IMR-90 (cell line): ENCODE results near the gene CEP170. TPM values are rescaled to one million over a fixed set of nuclear protein-coding genes. Genes with fewer than 3 reads are reported as not detected.

Experiments used
- ATAC-seq: fragments of 200-7000 bp; cut with Tn5 transposase; 2 replicates; pipeline ENCODE4 v1.9.1; 2020; ENCODE audit warnings: low read depth, mild to moderate bottlenecking, moderate library complexity
- BruUV-seq: library from RNA; stranded (reverse); fragments of 400-500 nt; replicated peaks from 2 replicates; lab custom pipeline; 2021; lab: Mats Ljungman, UMichigan
- CTCF ChIA-PET: fragments of 300-600 bp; formaldehyde crosslinking; extraction: SDS; loops from one replicate; lab custom pipeline; 2021; ENCODE audit warnings: antibody characterized with exemption; lab: Yijun Ruan, JAX
- POLR2A ChIA-PET: fragments of 300-600 bp; sonication (Branson Sonifier 250); formaldehyde crosslinking; loops from one replicate; lab custom pipeline; 2022; ENCODE audit warnings: antibody characterized with exemption; ENCODE audit not compliant: unreplicated experiment; lab: Charles Lee
- DNase-seq: peaks from one replicate; pipeline ENCODE4 v3.0.0; 2013
- H2AFZ ChIP-seq: replicated peaks from 2 replicates; pipeline ENCODE3; 2013; ENCODE audit warnings: low read length, mild to moderate bottlenecking; ENCODE audit not compliant: poor library complexity
- H2AK5ac ChIP-seq: 2 replicates; pipeline ENCODE4 v1.6.1; 2013; ENCODE audit warnings: low read depth, low read length, inconsistent platforms
- H2AK9ac ChIP-seq: replicated peaks from 2 replicates; pipeline ENCODE3; 2013; ENCODE audit warnings: mild to moderate bottlenecking, low read depth, low read length, moderate library complexity; ENCODE audit not compliant: poor library complexity
- H2BK120ac ChIP-seq: 2 replicates; pipeline ENCODE4 v1.6.1; 2013; ENCODE audit warnings: low read depth, low read length, inconsistent platforms
- H2BK15ac ChIP-seq: 3 replicates; pipeline ENCODE4 v1.6.1; 2013; ENCODE audit warnings: low read depth, low read length, inconsistent platforms
- H2BK20ac ChIP-seq: 2 replicates; pipeline ENCODE4 v1.6.1; 2013; ENCODE audit warnings: low read depth, mild to moderate bottlenecking, inconsistent platforms, low read length, moderate library complexity
- H2BK5ac ChIP-seq: 2 replicates; pipeline ENCODE4 v1.6.1; 2013; ENCODE audit warnings: mild to moderate bottlenecking, low read depth, low read length, inconsistent platforms; ENCODE audit not compliant: poor library complexity, severe bottlenecking
- H3K14ac ChIP-seq: replicated peaks from 2 replicates; pipeline ENCODE4 v1.6.1; 2013; ENCODE audit warnings: low read depth, low read length, inconsistent platforms
- H3K18ac ChIP-seq: 2 replicates; pipeline ENCODE4 v1.6.1; 2013; ENCODE audit warnings: low read depth, low read length, control low read depth
- H3K23ac ChIP-seq: 2 replicates; pipeline ENCODE4 v1.6.1; 2013; ENCODE audit warnings: low read depth, low read length, inconsistent platforms
- H3K27ac ChIP-seq: 2 replicates; pipeline ENCODE4 v1.5.1; 2013; ENCODE audit warnings: mild to moderate bottlenecking, control low read depth, low read length; ENCODE audit not compliant: insufficient read depth
- H3K27me3 ChIP-seq: 2 replicates; pipeline ENCODE4 v1.6.1; 2013; ENCODE audit warnings: low read length; ENCODE audit not compliant: control insufficient read depth, insufficient read depth
- H3K36me3 ChIP-seq: 2 replicates; pipeline ENCODE4 v1.6.1; 2013; ENCODE audit warnings: low read length, mixed read lengths; ENCODE audit not compliant: control insufficient read depth, insufficient read depth
- H3K4ac ChIP-seq: 2 replicates; pipeline ENCODE4 v1.6.1; 2013; ENCODE audit warnings: low read depth, low read length, inconsistent platforms
- H3K4me1 ChIP-seq: 2 replicates; pipeline ENCODE4 v1.6.1; 2013; ENCODE audit warnings: low read length, mixed read lengths; ENCODE audit not compliant: control insufficient read depth, insufficient read depth
- H3K4me2 ChIP-seq: 2 replicates; pipeline ENCODE4 v1.6.1; 2013; ENCODE audit warnings: low read depth, mild to moderate bottlenecking, control low read depth, low read length, moderate library complexity
- H3K4me3 ChIP-seq: 2 replicates; pipeline ENCODE4 v1.5.1; 2013; ENCODE audit warnings: low read depth, mild to moderate bottlenecking, control low read depth, low read length, moderate library complexity; ENCODE audit not compliant: insufficient read depth
- H3K56ac ChIP-seq: 2 replicates; pipeline ENCODE4 v1.6.1; 2013; ENCODE audit warnings: low read length, inconsistent platforms; ENCODE audit not compliant: insufficient read depth; ENCODE audit errors: extremely low read depth
- H3K79me1 ChIP-seq, 2 experiments: 2 replicates each; pipeline ENCODE4 v1.6.1; 2013; ENCODE audit warnings: low read length in 2 of 2, inconsistent platforms in 1 of 2, low read depth in 1 of 2
- H3K9ac ChIP-seq: 2 replicates; pipeline ENCODE4 v1.6.1; 2013; ENCODE audit warnings: low read depth, low read length, control low read depth
- H3K9me1 ChIP-seq: 2 replicates; pipeline ENCODE4 v1.6.1; 2013; ENCODE audit warnings: low read length, inconsistent platforms; ENCODE audit not compliant: insufficient read depth
- H3K9me3 ChIP-seq: 2 replicates; pipeline ENCODE4 v1.6.1; 2013; ENCODE audit warnings: low read length; ENCODE audit not compliant: control insufficient read depth, insufficient read depth
- H4K20me1 ChIP-seq: 2 replicates; pipeline ENCODE4 v1.6.1; 2013; ENCODE audit warnings: low read length, inconsistent platforms; ENCODE audit not compliant: insufficient read depth
- H4K5ac ChIP-seq: 2 replicates; pipeline ENCODE4 v1.6.1; 2013; ENCODE audit warnings: mild to moderate bottlenecking, low read depth, low read length, control low read depth
- H4K8ac ChIP-seq, 2 experiments: 2 replicates each; pipeline ENCODE4 v1.6.1; 2013; ENCODE audit warnings: low read depth in 2 of 2, low read length in 2 of 2, control low read depth in 1 of 2, inconsistent platforms in 1 of 2
- H4K91ac ChIP-seq: 2 replicates; pipeline ENCODE4 v1.6.1; 2013; ENCODE audit warnings: low read depth, low read length, inconsistent platforms; ENCODE audit not compliant: insufficient read depth
- MAZ ChIP-seq: IDR thresholded peaks from 2 replicates; pipeline ENCODE4 v1.6.1; 2012; ENCODE audit warnings: low read depth, mild to moderate bottlenecking, low read length, improper control_type of control experiment, moderate library complexity, borderline replicate concordance
- RFX5 ChIP-seq: IDR thresholded peaks from 2 replicates; pipeline ENCODE4 v1.8.0; 2012; ENCODE audit warnings: low read depth, mild to moderate bottlenecking, low read length, moderate library complexity
- WGBS, 2 experiments: methylation state at CpG; one replicate each; pipeline versions ENCODE4 v1.1.5 to v1.1.7; 2013; ENCODE audit warnings: missing lambda C conversion rate in 2 of 2; ENCODE audit not compliant: insufficient read length in 1 of 2; ENCODE audit errors: extremely low coverage in 2 of 2; 5-methylcytosine and 5-hydroxymethylcytosine counted together
- dilution Hi-C: fragments of 300-500 bp; cut with HindIII; formaldehyde crosslinking; loops from one replicate; pipeline ENCODE4 v1.14.3; 2018; ENCODE audit warnings: low sequenced_read_pairs; ENCODE audit not compliant: unreplicated experiment
- in situ Hi-C: fragments of 300-500 bp; cut with MboI; formaldehyde crosslinking; loops from 3 replicates; pipeline ENCODE4 v1.14.3; 2019; ENCODE audit warnings: low sequenced_read_pairs, inconsistent platforms, mixed read lengths
- intact Hi-C: fragments of 100-400 bp; cut with micrococcal nuclease; formaldehyde crosslinking; loops from 2 replicates; pipeline ENCODE4 v1.10.0; 2022
- polyA plus RNA-seq, 3 experiments: library from polyadenylated mRNA; depleted of rRNA; stranded (reverse); fragments of >200 nt; gene quantifications; 2 replicates each; pipeline ENCODE4 v1.2.3, GENCODE V29; 2012; ENCODE audit warnings: low replicate concordance in 1 of 3
- total RNA-seq: library from RNA; depleted of rRNA; stranded (reverse); fragments of >200 nt; gene quantifications from 2 replicates; pipeline ENCODE4 v1.2.3, GENCODE V29; 2012

The CEP170 gene
- total and polyA plus RNA-seq, 2 of the 4 experiments (the other 2 are of a cell fraction) = 65.8 to 151 TPM

DNA sequence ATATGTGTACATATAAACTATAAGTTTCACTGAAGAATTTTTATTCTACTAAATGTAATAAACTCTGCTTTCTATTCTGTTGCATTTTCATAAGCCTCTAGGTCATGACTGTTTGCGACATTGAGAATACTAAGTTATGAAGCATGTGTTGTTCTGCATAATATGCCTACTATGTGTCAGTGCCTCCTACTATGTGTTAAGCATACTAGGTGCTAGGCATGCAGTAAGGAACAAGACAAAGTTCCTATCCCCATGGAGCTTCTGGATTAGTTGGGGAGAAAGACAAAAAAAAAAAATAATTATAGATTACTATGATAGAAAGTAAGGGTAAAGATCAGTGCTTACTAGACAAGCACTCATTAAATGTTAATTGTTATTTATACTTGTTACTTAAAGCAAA, 2.1 kb upstream of the CEP170 start:
- Histone ChIP-seq H3K9me1 (no peaks in the 10 kb centered on the region), H3K56ac (no peak overlapping the region), H2BK15ac (no peak overlapping the region), H3K79me1 (peaks cover 8 to 20% of the 10 kb centered on the region in 2 experiments; a peak in 3 of 4 replicates), H3K14ac (peak overlapping the region; percentile 84; the same call in 1 of the 2 replicates), H4K8ac (peak overlapping the region in 1 of 2 experiments; percentile 50; a peak in 1 of 4 replicates), H3K36me3 (no peaks in the 10 kb centered on the region), H3K9me3 (no peaks in the 10 kb centered on the region), H3K4ac (peak overlapping the region; percentile 76; the same call in 1 of the 2 replicates), H3K4me3 (no peak overlapping the region), H3K4me1 (no peaks in the 10 kb centered on the region; the same call in 1 of the 2 replicates), H2AFZ (no peak overlapping the region), H2AK5ac (peak overlapping the region; percentile 20; the same call in 1 of the 2 replicates), H3K9ac (no peak overlapping the region), H2AK9ac (no peak overlapping the region), H3K4me2 (peak overlapping the region; percentile 86), H3K27me3 (no peaks in the 10 kb centered on the region), H4K20me1 (peaks cover 14% of the 10 kb centered on the region), H4K5ac (no peak overlapping the region), H2BK120ac (no peak overlapping the region), H2BK5ac (peak overlapping the region; percentile 71), H3K23ac (peak overlapping the region; percentile 98), H2BK20ac (no peak overlapping the region), H3K27ac (no peak overlapping the region), H4K91ac (no peak overlapping the region), H3K18ac (no peak overlapping the region)
- in situ Hi-C loops = no loop called here
- TF ChIP-seq RFX5 (no peak), MAZ (no peak)
- ChIA-PET POLR2A (interaction anchor here (0.7 kb wide), 1 partner anchor 23 kb away, joined by 4 read pairs; no protein-coding TSS in a partner anchor), CTCF (no interaction called here)
- no peak for ATAC-seq
- no TSS peak for BruUV-seq
- no peak for DNase-seq
- intact Hi-C loops = no loop called here
- WGBS, 2 experiments = no CpG with 5 or more reads among the region's 1 CpG
- dilution Hi-C loops = no loop called here
